NCI-H2227 (cell line): Measurements from ENCODE around the gene VAMP1.
A peak's percentile ranks its signal among the peaks of the same experiment; 100 is the strongest.
"Not testable (repeated sequence)": the region's sequence is repeated elsewhere in the genome, so short reads cannot be mapped to it uniquely, and the experiment has no call there.

Experiments
- DNase-seq: peaks from one replicate; lab custom pipeline; 2025; ENCODE audit not compliant: unreplicated experiment; lab: John Stamatoyannopoulos, UW

The VAMP1 gene

DNA sequence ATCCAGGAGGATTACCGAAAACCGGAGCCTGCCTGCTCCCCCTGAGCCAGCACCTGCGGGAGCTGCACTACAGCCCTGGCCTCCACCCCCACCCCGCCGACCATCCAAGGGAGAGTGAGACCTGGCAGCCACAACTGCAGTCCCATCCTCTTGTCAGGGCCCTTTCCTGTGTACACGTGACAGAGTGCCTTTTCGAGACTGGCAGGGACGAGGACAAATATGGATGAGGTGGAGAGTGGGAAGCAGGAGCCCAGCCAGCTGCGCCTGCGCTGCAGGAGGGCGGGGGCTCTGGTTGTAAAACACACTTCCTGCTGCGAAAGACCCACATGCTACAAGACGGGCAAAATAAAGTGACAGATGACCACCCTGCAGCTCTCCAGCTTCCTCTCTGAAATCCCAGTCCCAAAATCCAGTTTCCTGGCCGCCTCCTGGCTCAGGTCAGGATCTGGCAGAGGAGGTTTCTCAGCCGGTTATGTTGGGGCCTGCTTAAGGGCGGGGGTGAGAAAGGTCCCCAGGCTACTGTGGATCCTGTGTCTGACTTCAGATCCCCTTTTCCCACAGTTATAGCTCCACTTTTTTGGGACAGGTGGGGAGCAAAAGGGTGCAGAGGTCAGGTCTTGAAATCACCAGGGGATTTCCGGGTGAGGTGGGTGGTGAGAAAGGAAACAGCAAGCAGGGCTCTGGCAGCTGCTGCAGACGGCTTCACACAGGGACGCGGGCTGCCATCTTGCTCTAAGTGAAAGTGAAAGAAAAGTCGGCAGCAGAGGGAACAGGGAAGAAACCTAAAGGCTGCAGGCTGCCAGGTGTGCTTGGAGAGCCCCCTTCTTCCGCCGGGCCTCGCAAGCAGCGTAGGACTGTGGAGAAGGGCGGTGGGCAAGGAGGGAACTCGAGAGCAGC is 18.9 kb downstream of the VAMP1 start, which contains the start of gene TAPBPL:
Gene TAPBPL, plus strand, starts transcription at position 695 of the 897 bp plus-strand sequence. CDS start 207 bp downstream, outside the sequence.
- DNase-seq: peak; percentile 83

DNA sequence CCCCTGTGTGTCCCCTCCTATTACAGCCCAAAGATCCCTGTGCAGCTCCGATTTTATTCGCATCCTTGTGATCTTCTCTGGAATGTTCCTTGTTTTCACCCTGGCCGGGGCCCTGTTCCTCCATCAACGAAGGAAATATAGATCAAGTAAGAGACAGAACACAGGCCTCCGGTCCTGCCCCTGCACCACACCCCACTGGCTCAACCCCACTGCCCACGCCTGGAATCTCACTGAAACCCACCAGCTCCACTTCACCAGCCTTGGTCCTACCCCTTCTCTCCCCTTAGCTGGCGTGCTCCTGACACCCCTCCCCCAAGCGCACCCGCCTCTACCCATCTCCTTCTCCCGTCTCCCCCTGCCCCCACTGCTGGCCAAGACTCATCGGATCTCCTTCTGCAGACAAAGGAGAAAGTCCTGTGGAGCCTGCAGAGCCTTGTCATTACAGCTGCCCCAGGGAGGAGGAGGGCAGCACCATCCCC is 19.6 kb downstream of the VAMP1 start:
- peak; percentile 66 for DNase-seq

DNA sequence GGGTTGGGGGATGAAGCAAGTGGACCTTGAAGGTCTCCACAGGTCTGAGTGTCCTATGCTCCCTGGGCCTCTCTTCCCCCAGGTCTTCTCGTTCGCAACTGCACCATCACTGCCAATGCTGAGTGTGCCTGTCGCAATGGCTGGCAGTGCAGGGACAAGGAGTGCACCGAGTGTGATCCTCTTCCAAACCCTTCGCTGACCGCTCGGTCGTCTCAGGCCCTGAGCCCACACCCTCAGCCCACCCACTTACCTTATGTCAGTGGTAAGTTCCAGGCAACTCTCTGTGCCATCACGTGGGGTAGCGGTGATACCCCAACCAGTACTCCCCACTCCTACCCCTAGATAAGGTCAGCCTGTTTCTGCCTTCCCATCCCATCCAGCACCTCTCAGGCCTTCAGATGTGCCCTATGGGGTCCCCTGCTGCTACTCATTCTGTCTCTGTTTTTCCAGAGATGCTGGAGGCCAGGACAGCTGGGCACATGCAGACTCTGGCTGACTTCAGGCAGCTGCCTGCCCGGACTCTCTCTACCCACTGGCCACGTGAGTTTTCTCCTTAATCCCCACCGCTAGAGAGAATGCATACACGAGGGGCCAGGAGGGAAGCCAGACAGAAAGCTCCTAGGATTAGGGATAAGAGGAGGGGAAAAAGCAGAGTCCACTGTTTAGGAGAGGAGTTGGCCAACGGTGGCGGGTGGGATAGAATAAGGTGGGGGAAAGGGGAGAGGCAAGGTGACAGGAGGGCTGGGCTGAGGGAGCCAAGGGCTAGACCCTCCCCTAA is 20.2 kb downstream of the VAMP1 start:
- DNase-seq: no peak

DNA sequence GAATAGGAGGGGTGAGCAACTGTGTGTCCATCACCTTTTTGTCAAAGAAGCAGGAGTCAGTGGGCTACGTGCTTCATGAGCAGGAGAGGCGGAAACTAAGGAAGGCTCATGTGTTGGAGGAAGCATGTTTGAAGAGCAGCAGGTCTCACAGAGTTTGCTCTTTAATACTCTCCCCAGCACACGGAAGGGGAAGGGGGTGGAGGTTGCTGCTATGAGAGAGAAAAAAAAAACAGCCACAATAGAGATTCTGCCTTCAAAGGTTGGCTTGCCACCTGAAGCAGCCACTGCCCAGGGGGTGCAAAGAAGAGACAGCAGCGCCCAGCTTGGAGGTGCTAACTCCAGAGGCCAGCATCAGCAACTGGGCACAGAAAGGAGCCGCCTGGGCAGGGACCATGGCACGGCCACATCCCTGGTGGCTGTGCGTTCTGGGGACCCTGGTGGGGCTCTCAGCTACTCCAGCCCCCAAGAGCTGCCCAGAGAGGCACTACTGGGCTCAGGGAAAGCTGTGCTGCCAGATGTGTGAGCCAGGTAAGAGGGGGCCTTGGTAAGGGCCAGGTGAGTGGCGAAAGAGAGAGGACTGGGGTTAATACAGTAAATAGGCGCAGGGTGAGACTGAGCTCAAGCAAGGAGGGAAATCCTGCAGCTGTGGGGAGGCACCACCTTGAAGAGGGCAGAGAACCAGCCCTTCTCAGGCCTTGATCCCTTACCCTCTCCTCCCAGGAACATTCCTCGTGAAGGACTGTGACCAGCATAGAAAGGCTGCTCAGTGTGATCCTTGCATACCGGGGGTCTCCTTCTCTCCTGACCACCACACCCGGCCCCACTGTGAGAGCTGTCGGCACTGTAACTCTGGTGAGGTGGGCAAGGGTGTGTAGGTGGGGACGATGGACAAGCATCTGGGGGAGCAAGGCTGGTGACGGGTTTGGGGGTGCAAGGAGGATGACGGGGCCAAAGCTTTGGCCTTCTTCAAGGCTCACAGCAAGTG is 25.5 kb downstream of the VAMP1 start, which contains the start of gene CD27:
Gene CD27, plus strand, starts transcription at position 252 of the 985 bp plus-strand sequence. Its CDS starts 141 bp downstream, at position 393.
- DNase-seq: no peak

DNA sequence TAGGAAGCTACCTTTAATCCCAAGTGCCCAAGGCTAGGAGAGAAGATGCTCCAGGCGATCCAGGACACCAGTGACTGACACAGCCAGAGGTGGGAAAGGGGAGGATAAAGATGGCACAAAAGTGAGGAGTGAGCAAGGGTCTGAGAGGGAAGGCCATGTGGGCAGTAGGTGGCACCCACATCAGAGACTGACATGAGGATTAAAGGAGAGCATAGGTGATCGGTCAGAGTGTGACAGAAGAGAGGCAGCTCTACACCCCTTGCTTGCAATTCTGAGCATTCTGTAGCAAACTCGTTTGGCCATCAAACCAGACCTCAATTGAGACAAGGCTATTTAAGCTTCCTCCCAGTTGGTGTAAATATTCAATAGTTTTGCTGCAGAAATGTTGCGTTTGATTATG is 26.4 kb downstream of the VAMP1 start:
- DNase-seq: no peak

DNA sequence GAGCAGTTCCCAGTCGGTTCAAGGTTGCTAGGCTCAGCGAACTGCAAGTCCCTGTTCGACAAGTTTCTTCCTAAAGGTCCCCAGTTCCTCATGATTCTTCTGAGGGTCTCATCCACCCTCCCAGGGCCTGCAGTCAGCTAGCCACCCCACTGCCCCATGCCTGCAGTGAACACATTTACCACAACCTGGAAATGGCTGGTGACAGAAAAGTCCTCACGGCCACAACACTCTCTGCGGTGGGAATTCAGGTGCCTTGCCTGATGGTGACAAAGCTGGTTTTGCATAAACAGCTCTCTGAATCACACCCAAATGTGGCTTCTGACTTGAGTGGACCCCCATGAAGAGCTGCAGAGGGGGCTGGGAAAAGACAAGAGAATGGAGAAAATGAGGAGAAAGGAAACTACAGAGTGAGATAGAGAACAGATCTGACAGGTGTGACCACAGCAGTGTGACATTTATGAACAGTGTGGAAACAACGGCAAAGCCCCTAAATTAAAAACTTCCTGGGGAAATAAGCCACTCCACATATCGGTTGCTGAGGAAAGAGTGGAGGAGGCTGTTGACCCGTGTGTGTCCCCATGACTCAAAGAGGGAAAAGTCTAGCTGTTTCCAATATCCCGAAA is 27.0 kb downstream of the VAMP1 start:
- no peak for DNase-seq

DNA sequence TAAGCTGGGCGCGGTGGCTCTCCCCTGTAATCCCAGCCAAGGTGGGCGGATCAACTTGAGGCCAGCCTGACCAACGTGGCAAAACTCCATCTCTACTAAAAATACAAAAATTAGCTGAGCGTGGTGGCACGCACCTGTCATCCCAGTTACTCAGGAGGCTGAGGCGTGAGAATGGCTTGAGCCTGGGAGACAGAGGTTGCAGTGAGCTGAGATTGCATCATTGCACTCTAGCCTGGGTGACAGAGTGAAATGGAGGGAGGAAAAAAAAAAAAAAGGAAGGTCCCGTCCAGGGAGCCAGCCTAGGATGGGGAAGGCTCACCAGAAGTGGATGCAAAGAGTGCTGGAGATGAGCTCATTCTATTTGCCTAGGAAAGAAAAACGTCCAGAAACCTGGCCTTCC is 27.6 kb downstream of the VAMP1 start:
- no peak for DNase-seq

DNA sequence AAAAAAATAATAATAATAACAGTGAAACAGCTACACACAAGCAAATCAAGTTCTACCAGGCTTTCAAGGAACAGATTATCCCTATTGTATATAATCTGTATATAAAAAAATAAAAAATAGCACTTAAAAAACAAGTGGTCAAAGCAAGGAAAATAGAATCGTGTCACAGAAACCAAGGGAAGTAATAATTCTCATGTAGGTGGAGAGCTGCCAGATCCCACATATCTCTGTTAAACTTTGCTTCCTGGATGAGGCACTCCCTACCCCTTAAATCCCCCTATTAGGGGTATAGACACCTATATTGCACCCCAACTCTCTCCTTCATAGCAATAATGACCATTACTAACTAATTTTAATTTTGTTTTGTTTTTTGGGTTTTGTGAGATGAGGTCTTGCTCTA is 30.1 kb downstream of the VAMP1 start:
- no peak for DNase-seq

DNA sequence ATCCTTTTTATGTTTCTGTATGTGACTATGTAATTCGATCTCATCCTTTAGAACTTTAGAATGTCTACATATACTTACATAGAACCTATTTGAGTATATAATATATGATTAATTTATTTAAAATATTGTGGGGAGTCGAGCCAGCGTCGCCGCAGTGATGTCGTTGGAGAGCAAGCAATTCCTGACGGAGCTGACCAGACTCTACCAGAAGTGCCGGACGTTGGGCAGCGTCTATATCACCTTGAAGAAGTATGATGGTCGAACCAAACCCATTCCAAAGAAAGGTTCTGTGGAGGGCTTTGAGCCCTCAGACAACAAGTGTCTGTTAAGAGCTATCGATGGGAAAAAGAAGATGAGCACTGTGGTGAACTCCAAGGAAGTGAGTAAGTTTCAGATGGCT is 32.1 kb downstream of the VAMP1 start:
- no peak for DNase-seq

DNA sequence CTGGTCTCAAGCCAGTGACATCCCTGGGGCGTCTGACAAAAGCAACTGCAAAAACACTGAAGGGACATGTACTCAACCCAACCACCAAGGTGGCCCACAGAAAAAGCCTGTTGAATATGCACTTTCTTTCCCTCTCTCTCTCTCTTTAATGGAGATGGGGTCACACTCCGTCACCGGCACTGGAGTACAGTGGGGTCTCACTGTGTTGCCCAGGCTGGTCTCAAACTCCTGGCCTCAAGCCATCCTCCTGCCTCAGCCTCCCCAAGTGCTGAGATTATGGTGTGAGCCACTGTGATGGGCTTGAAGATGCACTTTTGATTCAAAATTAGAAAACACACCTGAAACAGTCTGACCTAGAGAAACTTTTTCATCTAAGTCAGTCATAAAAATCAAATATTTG is 32.9 kb downstream of the VAMP1 start:
- no peak for DNase-seq

DNA sequence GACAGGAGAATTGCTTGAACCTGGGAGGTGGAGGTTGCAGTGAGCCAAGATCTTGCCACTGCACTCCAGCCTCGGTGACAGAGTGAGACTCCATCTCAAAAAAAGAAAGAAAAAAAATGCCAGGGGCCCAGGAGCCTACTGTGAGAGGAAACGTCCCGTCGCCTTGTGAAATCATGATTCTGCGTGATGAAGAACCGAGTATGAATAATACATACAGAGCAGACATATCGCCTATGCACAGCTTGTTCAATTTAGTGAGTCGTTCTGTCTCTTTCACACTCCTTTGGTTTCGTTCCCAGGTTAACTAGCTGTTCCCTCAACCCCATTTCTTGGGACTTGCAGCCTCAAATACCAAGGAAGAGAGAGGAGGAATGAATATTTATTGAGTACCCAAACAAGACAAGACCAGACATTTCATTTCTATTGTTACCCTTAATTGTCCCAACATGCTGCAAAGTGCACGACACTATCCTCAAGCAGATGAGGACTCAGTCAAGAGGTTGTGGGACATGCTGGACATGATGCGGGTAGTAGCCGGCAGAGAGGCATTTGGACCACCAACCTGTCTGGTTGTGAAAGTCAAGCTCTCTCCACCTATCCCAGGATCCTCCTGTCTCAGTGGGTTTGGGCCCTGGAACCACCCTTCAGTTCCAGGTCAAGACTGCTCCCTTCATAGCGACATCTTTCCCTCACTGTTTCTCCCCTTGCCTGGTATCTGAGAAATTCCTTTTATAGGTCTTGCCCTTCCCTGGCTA is 34.3 kb downstream of the VAMP1 start:
- no peak for DNase-seq

DNA sequence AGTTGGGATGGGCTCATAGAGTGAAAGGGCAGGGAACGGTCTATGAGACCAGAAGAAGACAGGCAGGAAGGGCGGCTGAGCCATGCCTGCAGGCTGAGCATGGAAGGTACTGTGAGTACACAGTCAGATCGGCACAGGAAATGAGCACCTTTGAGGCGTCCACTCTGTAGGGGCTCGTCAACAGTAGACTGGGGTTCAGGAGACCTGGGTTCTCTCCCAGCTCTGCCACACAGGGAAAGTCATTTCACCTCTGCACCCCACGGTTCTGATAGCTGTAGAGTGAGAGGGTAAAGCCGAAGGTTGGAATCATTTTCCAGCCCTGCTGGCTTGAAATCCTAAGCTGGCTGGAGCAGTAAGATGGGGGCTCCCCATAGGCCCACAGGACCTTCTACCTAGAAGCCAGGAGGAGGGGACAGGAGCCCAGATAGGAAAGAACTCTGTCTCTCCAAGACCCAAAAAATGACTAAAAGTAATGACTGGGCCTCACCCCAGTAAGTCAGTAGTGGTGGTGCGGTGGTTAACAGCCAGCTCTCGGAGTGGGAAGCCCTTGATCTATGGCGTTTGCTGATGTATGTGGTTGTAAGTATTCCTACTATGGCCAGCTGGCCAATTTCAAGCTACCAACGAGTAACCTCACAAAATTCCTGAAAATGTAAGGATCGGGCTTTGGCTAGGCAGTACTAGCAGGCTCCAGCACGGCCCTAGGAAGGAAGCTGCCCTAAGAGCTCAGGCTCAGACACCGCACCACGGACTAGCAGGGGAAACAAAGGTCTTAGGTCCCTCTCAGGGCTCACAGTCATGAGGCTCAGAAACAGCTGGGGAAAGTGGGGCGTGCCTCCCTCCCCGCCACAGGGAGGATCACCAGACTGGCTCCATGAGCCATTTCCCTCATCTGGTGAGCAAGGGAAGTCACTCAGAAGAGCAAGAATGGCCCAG is 36.0 kb downstream of the VAMP1 start:
- DNase-seq: no peak

DNA sequence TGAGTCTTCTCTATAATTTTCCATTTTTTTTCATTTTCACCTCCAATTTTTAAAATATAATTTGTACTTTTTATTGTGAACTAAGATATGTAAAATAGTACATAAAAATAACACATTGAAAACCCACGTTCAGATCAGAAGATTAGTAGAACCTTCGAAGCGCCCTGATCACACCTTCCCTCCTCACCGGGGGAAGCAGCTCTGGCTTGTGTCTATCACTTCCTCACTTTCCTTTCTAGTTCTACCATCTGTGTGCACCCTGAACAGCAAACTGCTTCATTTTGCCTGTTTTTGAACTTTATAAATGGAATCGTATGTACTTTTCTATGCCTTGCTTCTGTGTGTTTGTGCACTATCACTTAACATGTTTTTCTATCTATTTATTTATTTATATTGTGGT is 37.5 kb downstream of the VAMP1 start:
- no peak for DNase-seq

DNA sequence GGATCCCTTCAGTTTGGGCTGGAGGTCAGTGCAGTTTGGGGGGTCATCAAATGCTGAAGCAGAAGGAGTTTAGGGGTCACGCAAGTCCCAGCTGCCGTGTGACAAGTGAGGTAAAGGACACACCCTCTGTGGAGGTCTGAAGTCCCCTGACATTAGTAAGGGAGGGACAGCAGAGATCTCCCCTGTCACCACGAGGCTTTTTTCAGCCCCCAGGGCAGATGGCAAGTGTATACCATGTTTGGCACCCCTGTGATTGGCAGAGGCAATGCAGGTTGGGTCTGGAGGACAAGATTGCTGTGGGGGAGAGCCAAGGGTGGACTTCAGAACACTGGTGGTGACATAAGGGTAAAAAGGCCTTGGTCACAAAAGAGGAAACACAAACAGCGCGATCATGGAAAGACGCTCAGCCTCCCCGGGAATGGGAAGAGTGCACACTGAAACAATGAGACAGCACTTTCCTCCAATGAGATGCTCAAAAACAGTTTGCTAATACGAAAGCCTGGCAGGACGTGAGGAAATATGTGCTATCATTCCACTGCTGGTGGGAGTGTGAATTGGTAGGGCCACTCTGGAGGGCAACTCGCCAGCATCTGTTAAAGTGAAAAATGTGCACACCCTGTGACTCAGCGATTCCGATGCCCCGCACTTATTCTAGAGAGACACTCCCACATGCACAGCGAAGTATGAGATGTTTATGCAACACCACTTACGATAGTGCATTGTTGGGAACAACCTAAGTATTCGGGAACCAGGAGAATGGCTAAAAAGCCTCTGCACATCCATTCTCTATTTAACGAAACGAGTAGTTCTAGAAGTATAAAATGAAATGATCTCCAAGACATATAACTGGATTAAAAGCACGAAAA is 40.1 kb downstream of the VAMP1 start:
- peak; percentile 40 for DNase-seq

DNA sequence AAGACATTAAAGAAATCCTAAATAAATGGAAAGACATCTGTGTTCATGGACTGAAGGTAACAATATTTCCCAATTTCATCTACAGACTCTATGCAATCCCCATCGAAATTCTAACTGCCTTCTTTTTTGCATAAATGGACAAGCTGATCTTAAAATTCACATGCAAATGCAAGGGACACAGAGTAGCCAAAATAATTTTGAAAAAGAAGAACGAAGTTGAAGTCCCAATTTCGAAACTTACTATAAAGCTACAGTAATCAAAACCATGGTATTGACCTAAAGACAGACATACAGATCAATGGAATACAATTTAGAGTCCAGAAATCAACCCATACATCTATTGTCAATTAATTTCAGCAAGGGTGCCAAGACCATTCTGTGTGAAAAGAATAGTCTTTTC is 42.2 kb downstream of the VAMP1 start:
- DNase-seq: no peak

DNA sequence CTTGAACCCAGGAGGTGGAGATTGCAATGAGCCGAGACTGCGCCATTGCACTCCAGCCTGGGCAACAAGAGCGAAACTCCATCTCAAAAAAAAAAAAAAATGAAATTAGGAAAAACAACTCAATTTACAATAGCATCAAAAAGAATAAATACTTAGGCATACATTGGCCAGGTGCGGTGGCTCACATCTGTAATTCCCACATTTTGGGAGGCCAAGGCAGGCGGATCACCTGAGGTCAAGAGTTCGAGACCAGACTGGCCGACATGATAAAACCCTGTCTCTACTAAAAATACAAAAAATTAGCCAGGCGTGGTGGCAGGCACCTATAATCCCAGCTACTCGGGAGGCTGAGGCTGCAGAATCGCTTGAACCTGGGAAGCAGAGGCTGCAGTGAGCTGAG is 42.7 kb downstream of the VAMP1 start:
- not testable (repeated sequence) for DNase-seq

DNA sequence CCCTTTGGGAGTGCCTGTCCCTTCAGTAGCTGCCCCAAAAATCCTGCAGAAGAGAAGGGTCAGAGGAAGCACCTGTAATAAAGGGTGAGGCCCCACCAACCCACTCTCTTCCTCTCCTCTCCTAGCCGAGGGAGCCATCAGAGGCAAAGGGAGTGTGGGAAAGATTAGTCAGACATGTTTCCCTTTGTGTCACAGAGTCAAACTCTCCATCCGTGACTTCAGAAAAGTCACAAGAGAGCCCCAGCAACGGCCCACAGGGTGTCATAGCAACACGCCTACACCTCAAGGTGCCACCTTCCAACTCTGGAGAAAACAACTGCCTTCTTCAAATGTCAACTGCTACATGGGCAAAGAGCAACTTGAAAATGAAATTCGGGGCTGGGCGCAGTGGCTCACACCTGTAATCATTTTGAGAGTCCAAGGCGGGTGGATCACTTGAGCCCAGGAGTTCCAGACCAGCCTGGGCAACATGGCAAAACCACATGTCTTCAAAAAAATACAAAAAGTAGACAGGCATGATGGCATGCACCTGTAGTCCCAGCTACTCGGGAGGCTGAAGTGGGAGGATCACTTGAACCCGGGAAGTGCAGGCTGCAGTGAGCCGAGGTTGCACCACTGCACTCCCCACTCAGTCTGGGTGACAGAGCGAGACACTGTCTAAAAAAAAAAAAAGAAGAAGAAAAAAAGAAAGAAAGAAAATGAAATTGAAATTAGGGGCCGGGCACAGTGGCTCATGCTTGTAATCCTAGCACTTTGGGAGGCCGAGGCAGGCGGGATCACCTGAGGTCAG is 43.4 kb downstream of the VAMP1 start:
- DNase-seq: no peak
